ENCODE measurements around the gene PLA2G2C. TPM values are rescaled to one million over a fixed set of nuclear protein-coding genes. Genes with fewer than 3 reads are reported as not detected.

Gene PLA2G2C
- total RNA-seq, 1 experiment from 2014 or later = not detected

DNA sequence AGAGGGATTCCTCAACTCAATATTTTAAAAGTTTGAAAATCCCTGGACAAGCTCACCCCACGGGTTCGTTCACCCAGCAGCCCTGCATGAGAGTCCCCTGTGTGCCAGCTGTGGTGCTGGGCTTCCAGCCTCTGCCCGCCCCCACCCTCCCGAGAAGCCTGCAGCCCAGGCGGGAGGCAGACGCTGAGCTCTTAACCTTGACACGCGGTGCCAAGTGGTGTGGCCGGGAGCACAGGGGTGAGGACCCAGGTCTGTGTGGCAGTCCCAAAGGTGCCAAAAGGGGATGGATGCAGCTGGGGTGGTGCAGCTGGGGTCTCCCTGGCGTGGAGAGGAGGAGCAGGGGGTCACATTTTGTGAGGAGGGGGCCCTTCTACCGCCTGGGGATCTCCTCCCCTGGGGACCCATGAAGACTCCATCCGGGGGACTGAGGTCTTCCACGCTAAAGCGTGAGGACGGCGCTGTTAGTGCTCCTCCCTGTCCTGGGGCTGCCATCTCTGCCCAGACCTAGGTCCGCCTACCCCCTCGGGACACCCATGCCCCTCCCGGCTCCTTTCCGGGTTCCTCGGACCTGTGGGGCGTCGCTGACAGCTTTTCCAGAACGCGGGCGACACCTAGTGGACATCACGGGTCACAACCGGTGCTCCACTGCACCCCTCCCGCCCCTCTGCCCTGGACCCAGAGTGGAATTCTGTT, 34.3 kb downstream of the PLA2G2C start (continued):
- TF ChIP-seq, protein P1, sequence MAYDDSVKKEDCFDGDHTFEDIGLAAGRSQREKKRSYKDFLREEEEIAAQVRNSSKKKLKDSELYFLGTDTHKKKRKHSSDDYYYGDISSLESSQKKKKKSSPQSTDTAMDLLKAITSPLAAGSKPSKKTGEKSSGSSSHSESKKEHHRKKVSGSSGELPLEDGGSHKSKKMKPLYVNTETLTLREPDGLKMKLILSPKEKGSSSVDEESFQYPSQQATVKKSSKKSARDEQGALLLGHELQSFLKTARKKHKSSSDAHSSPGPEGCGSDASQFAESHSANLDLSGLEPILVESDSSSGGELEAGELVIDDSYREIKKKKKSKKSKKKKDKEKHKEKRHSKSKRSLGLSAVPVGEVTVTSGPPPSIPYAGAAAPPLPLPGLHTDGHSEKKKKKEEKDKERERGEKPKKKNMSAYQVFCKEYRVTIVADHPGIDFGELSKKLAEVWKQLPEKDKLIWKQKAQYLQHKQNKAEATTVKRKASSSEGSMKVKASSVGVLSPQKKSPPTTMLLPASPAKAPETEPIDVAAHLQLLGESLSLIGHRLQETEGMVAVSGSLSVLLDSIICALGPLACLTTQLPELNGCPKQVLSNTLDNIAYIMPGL (CRISPR knock-in tag; IDR thresholded peaks at IDR 0.05) = no peak

DNA sequence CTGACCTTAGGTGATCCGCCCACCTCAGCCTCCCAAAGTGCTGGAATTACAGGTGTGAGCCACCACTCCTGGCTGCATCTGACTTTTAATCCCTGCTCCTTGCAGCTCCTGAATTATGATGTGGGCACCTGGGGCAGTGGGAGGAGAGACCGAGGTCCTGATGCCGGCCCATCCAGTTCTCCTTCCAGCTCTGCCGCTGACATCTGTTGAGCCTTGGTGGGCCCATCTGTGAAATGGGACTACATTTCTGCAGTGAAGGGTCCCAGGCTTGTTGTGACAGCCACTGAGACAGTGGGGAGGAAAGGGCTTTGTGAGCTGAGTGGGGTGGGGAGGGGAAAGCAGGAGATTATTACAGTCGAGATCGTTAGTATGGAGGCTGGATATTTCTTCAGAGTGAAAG, 35.3 kb downstream of the PLA2G2C start:
- CTCF ChIA-PET = interaction anchor here (0.8 to 4.5 kb wide), 8 partner anchors 15 to 322 kb away, joined by 3 to 75 read pairs (median 12); no protein-coding TSS in a partner anchor
- Mint-ChIP-seq H3K4me3 (no peak overlapping the region), H3K27ac (no peak overlapping the region), H3K36me3 (no peaks in the 10 kb centered on the region), H3K27me3 (ENCODE audit: low read depth) (no peaks in the 10 kb centered on the region), H3K4me1 (peaks cover 29% of the 10 kb centered on the region), H3K9me3 (no peaks in the 10 kb centered on the region)
- ATAC-seq (no peak), DNase-seq (ENCODE audit: low spot score) (no peak)
- TF ChIP-seq MXD4 (CRISPR knock-in tag; IDR thresholded peaks at IDR 0.05; ENCODE audit: borderline replicate concordance) (no peak), GABPB1 (CRISPR knock-in tag; IDR thresholded peaks at IDR 0.05) (no peak), FOXJ3 (CRISPR knock-in tag; IDR thresholded peaks at IDR 0.05; ENCODE audit: borderline replicate concordance) (no peak), EMX1 (CRISPR knock-in tag; IDR thresholded peaks at IDR 0.05) (no peak), NR3C1 (CRISPR knock-in tag; conservative IDR thresholded peaks at IDR 0.05; ENCODE audit: low read depth) (no peak), ZNF263 (CRISPR knock-in tag; IDR thresholded peaks at IDR 0.05; ENCODE audit: low read depth) (no peak), FOXP1 (CRISPR knock-in tag; IDR thresholded peaks at IDR 0.05; ENCODE audit: borderline replicate concordance) (no peak), NFE2L1 (CRISPR knock-in tag; IDR thresholded peaks at IDR 0.05) (no peak), HMGA2 (CRISPR knock-in tag; IDR thresholded peaks at IDR 0.05) (no peak), JAZF1 (CRISPR knock-in tag; IDR thresholded peaks at IDR 0.05) (no peak), NFATC4 (CRISPR knock-in tag; IDR thresholded peaks at IDR 0.05) (no peak)
- TF ChIP-seq, protein P2, sequence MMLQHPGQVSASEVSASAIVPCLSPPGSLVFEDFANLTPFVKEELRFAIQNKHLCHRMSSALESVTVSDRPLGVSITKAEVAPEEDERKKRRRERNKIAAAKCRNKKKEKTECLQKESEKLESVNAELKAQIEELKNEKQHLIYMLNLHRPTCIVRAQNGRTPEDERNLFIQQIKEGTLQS (CRISPR knock-in tag; conservative IDR thresholded peaks at IDR 0.05) = no peak
- TF ChIP-seq, protein P3, sequence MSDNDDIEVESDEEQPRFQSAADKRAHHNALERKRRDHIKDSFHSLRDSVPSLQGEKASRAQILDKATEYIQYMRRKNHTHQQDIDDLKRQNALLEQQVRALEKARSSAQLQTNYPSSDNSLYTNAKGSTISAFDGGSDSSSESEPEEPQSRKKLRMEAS (CRISPR knock-in tag; IDR thresholded peaks at IDR 0.05) = no peak
- TF ChIP-seq, protein P4, sequence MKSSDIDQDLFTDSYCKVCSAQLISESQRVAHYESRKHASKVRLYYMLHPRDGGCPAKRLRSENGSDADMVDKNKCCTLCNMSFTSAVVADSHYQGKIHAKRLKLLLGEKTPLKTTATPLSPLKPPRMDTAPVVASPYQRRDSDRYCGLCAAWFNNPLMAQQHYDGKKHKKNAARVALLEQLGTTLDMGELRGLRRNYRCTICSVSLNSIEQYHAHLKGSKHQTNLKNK (CRISPR knock-in tag; IDR thresholded peaks at IDR 0.05) = no peak
- TF ChIP-seq, protein P5, sequence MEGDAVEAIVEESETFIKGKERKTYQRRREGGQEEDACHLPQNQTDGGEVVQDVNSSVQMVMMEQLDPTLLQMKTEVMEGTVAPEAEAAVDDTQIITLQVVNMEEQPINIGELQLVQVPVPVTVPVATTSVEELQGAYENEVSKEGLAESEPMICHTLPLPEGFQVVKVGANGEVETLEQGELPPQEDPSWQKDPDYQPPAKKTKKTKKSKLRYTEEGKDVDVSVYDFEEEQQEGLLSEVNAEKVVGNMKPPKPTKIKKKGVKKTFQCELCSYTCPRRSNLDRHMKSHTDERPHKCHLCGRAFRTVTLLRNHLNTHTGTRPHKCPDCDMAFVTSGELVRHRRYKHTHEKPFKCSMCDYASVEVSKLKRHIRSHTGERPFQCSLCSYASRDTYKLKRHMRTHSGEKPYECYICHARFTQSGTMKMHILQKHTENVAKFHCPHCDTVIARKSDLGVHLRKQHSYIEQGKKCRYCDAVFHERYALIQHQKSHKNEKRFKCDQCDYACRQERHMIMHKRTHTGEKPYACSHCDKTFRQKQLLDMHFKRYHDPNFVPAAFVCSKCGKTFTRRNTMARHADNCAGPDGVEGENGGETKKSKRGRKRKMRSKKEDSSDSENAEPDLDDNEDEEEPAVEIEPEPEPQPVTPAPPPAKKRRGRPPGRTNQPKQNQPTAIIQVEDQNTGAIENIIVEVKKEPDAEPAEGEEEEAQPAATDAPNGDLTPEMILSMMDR (IDR thresholded peaks at IDR 0.05) = no peak
- POLR2A ChIA-PET = interaction anchor here (0.7 to 1.3 kb wide), 2 partner anchors 72 to 87 kb away, joined by 3 to 5 read pairs; no protein-coding TSS in a partner anchor

DNA sequence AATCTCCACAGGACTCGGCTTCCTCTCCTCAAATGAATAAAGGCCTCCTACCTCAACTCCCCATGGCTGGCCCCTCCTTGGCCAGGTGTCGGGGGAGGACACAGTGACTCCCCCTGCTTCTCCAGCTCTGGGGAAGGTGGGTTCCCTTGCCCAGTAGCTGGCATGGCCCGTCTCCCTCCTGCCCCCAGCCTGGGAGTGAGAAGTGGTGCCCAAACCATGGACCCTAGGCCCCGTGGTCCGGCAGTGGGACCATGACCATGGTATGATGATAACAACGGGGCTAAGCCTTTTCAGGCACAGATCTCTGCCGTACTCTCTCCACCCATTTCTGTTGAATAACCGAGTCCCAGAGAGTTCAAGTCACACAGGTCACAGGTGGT, 36.0 kb downstream of the PLA2G2C start:
- POLR2A ChIA-PET = interaction anchor here (0.7 kb wide), 1 partner anchor 72 kb away, joined by 5 read pairs; no protein-coding TSS in a partner anchor
- Mint-ChIP-seq H3K27me3 (ENCODE audit: low read depth) (no peaks in the 10 kb centered on the region), H3K36me3 (no peaks in the 10 kb centered on the region), H3K4me3 (no peak overlapping the region), H3K9me3 (no peaks in the 10 kb centered on the region), H3K27ac (no peak overlapping the region), H3K4me1 (peaks cover 23% of the 10 kb centered on the region)
- DNase-seq (ENCODE audit: low spot score) (no peak), ATAC-seq (no peak)
- CTCF ChIA-PET = interaction anchor here (0.8 to 4.5 kb wide), 3 partner anchors 48 to 231 kb away, joined by 3 to 75 read pairs (median 52); no protein-coding TSS in a partner anchor
- TF ChIP-seq IRF2 (CRISPR knock-in tag; IDR thresholded peaks at IDR 0.05; ENCODE audit: borderline replicate concordance, low read depth) (no peak), NFE2L1 (CRISPR knock-in tag; IDR thresholded peaks at IDR 0.05) (no peak), ZNF416 (CRISPR knock-in tag; IDR thresholded peaks at IDR 0.05) (no peak), RORB (CRISPR knock-in tag; IDR thresholded peaks at IDR 0.05) (no peak), CREB1 (CRISPR knock-in tag; IDR thresholded peaks at IDR 0.05) (no peak), TEAD4 (CRISPR knock-in tag; IDR thresholded peaks at IDR 0.05) (no peak), GRHL2 (CRISPR knock-in tag; IDR thresholded peaks at IDR 0.05; ENCODE audit: insufficient replicate concordance, severe bottlenecking) (no peak), MYBL2 (CRISPR knock-in tag; IDR thresholded peaks at IDR 0.05) (no peak)
- TF ChIP-seq, protein P6, sequence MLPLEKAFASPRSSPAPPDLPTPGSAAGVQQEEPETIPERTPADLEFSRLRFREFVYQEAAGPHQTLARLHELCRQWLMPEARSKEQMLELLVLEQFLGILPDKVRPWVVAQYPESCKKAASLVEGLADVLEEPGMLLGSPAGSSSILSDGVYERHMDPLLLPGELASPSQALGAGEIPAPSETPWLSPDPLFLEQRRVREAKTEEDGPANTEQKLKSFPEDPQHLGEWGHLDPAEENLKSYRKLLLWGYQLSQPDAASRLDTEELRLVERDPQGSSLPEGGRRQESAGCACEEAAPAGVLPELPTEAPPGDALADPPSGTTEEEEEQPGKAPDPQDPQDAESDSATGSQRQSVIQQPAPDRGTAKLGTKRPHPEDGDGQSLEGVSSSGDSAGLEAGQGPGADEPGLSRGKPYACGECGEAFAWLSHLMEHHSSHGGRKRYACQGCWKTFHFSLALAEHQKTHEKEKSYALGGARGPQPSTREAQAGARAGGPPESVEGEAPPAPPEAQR (CRISPR knock-in tag; IDR thresholded peaks at IDR 0.05) = no peak
- TF ChIP-seq, protein P7, sequence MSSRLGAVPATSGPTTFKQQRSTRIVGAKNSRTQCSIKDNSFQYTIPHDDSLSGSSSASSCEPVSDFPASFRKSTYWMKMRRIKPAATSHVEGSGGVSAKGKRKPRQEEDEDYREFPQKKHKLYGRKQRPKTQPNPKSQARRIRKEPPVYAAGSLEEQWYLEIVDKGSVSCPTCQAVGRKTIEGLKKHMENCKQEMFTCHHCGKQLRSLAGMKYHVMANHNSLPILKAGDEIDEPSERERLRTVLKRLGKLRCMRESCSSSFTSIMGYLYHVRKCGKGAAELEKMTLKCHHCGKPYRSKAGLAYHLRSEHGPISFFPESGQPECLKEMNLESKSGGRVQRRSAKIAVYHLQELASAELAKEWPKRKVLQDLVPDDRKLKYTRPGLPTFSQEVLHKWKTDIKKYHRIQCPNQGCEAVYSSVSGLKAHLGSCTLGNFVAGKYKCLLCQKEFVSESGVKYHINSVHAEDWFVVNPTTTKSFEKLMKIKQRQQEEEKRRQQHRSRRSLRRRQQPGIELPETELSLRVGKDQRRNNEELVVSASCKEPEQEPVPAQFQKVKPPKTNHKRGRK (CRISPR knock-in tag; IDR thresholded peaks at IDR 0.05; ENCODE audit: borderline replicate concordance) = no peak
- TF ChIP-seq, protein P8, sequence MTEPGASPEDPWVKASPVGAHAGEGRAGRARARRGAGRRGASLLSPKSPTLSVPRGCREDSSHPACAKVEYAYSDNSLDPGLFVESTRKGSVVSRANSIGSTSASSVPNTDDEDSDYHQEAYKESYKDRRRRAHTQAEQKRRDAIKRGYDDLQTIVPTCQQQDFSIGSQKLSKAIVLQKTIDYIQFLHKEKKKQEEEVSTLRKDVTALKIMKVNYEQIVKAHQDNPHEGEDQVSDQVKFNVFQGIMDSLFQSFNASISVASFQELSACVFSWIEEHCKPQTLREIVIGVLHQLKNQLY (CRISPR knock-in tag; IDR thresholded peaks at IDR 0.05) = no peak

Measured in WTC11 (cell line).